ENCODE measurements around the gene AIFM3. TPM values are rescaled to one million over a fixed set of nuclear protein-coding genes. Genes with fewer than 3 reads are reported as not detected.

AIFM3 gene
- total and polyA plus RNA-seq, 2 of the 13 experiments (the other 11 are each of a cell fraction or from before 2014, with no cell fraction given): 9.0 to 15.3 TPM

DNA sequence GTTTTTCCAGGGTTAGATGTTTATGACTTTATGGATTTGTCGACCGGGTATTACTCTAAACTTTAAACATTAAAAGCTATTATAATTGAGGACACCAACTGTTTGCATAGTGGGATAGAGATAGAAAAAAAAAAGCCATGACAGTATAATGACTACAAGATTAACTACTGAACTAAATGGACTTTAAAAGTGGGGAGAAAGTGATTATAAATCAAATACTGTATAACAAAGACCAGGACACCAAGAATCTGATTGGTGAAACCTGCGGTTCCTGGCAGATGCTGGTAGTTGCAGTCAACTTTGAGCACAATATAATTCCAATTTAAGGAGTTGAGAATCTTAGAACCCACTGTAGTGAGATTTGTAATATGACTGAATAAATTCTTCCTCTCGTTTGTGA is 47.3 kb upstream of the AIFM3 start:
- intact Hi-C loops (cut with micrococcal nuclease; ENCODE audit: unreplicated experiment) (no loop called here), in situ Hi-C loops (cut with HindIII; ENCODE audit: extremely low pct_ligation_motif_present, low pct_unique_long_range_greater_than_20kb) (loop anchor here (5.0 kb wide), 1 partner anchor 33 kb away; no protein-coding TSS in a partner anchor)
- Histone ChIP-seq H3K27ac (ENCODE audit: extremely low read length, insufficient read depth, low read length) (peak overlapping the region; percentile 50), H3K4me1 (ENCODE audit: insufficient read depth, low read length) (peaks cover 57% of the 10 kb centered on the region), H3K4me2 (ENCODE audit: low read depth, low read length) (peak overlapping the region; percentile 88), H3K36me3 (replicated peaks in 1 of 2; ENCODE audit: control insufficient read depth in 1 of 2, insufficient read depth in 2 of 2, low read length in 2 of 2) (peaks cover 1 to 6% of the 10 kb centered on the region in 2 experiments; a peak in 3 of 5 replicates), H3K79me2 (ENCODE audit: insufficient read depth, low read length) (peaks cover 73% of the 10 kb centered on the region), H3K27me3 (ENCODE audit: control insufficient read depth in 1 of 2, insufficient read depth in 2 of 2, low read length in 2 of 2) (no peaks in the 10 kb centered on the region; a peak in 1 of 5 replicates), H3K9ac (ENCODE audit: insufficient read depth, low read depth, low read length) (peak overlapping the region; percentile 97), H4K20me1 (ENCODE audit: insufficient read depth, low read length) (peaks cover 56% of the 10 kb centered on the region), H3K4me3 (replicated peaks in 1 of 3; ENCODE audit: insufficient read depth in 1 of 3, low read depth in 2 of 3, low read length in 3 of 3) (peak overlapping the region; percentile 96 to 100 (median 98)), H2AFZ (ENCODE audit: low read length) (no peak overlapping the region), H3K9me3 (ENCODE audit: low read length) (no peaks in the 10 kb centered on the region)
- ATAC-seq: no peak
- TSS peak; percentile 52 for BruUV-seq (replicated peaks)
- no peak for FAIRE-seq
- POLR2A ChIA-PET: interaction anchor here (0.9 to 1.1 kb wide), 3 partner anchors 36 to 62 kb away, joined by 3 read pairs; partner anchors contain the start of gene LZTR1
- no peak for DNase-seq (ENCODE audit: low spot score)
- WGBS (ENCODE audit: low lambda C conversion rate): 2% methylated on average over 4 of the region's 4 CpGs
- no peak for TF ChIP-seq ZKSCAN1 (IDR thresholded peaks at IDR 0.05; ENCODE audit: low read length)
- no peak for TF ChIP-seq ZNF841 (CRISPR knock-in tag; IDR thresholded peaks at IDR 0.05; ENCODE audit: borderline replicate concordance)
- TF ChIP-seq ZNF33A (CRISPR knock-in tag; IDR thresholded peaks at IDR 0.05; ENCODE audit: borderline replicate concordance): no peak
- TF ChIP-seq ZMAT3 (CRISPR knock-in tag; conservative IDR thresholded peaks at IDR 0.05): no peak
- TF ChIP-seq, protein P1, sequence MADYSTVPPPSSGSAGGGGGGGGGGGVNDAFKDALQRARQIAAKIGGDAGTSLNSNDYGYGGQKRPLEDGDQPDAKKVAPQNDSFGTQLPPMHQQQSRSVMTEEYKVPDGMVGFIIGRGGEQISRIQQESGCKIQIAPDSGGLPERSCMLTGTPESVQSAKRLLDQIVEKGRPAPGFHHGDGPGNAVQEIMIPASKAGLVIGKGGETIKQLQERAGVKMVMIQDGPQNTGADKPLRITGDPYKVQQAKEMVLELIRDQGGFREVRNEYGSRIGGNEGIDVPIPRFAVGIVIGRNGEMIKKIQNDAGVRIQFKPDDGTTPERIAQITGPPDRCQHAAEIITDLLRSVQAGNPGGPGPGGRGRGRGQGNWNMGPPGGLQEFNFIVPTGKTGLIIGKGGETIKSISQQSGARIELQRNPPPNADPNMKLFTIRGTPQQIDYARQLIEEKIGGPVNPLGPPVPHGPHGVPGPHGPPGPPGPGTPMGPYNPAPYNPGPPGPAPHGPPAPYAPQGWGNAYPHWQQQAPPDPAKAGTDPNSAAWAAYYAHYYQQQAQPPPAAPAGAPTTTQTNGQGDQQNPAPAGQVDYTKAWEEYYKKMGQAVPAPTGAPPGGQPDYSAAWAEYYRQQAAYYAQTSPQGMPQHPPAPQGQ (CRISPR knock-in tag; IDR thresholded peaks at IDR 0.05; ENCODE audit: borderline replicate concordance): no peak
- TF ChIP-seq, protein P2, sequence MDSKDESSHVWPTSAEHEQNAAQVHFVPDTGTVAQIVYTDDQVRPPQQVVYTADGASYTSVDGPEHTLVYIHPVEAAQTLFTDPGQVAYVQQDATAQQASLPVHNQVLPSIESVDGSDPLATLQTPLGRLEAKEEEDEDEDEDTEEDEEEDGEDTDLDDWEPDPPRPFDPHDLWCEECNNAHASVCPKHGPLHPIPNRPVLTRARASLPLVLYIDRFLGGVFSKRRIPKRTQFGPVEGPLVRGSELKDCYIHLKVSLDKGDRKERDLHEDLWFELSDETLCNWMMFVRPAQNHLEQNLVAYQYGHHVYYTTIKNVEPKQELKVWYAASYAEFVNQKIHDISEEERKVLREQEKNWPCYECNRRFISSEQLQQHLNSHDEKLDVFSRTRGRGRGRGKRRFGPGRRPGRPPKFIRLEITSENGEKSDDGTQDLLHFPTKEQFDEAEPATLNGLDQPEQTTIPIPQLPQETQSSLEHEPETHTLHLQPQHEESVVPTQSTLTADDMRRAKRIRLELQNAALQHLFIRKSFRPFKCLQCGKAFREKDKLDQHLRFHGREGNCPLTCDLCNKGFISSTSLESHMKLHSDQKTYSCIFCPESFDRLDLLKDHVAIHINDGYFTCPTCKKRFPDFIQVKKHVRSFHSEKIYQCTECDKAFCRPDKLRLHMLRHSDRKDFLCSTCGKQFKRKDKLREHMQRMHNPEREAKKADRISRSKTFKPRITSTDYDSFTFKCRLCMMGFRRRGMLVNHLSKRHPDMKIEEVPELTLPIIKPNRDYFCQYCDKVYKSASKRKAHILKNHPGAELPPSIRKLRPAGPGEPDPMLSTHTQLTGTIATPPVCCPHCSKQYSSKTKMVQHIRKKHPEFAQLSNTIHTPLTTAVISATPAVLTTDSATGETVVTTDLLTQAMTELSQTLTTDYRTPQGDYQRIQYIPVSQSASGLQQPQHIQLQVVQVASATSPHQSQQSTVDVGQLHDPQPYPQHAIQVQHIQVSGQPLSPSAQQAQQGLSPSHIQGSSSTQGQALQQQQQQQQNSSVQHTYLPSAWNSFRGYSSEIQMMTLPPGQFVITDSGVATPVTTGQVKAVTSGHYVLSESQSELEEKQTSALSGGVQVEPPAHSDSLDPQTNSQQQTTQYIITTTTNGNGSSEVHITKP (CRISPR knock-in tag; IDR thresholded peaks at IDR 0.05; ENCODE audit: low read depth): no peak
- TF ChIP-seq ZNF124 (CRISPR knock-in tag; IDR thresholded peaks at IDR 0.05): no peak
- no peak for TF ChIP-seq ZNF367 (CRISPR knock-in tag; IDR thresholded peaks at IDR 0.05; ENCODE audit: borderline replicate concordance)
- TF ChIP-seq HMG20B (CRISPR knock-in tag; conservative IDR thresholded peaks at IDR 0.05): no peak
- no peak for TF ChIP-seq KLF16 (CRISPR knock-in tag; IDR thresholded peaks at IDR 0.05)
- no peak for TF ChIP-seq HDAC2 (CRISPR knock-in tag; IDR thresholded peaks at IDR 0.05)
- CTCF ChIA-PET (ENCODE audit: low intra/inter-chr PET ratio, low total read pairs): no interaction called here
